Esophagus mucosa (tissue), 1 donor: ENCODE measurements around the gene BANP. TPM values are rescaled to one million over a fixed set of nuclear protein-coding genes. Genes with fewer than 3 reads are reported as not detected.
A peak's percentile ranks its signal among the peaks of the same experiment; 100 is the strongest.
"Not testable (repeated sequence)": the region's sequence is repeated elsewhere in the genome, so short reads cannot be mapped to it uniquely, and the experiment has no call there.

Experiments used
- ATAC-seq: fragments of 200-7000 bp; cut with Tn5 transposase; one replicate; pipeline ENCODE4 v1.9.1; 2020
- total RNA-seq: library from RNA; stranded (reverse); gene quantifications from one replicate; pipeline ENCODE4 v1.2.4, GENCODE V29; 2023
- donor health status: DM: yes; HTN: yes; CAD: no.

The BANP gene
- total RNA-seq, 1 donor from 2014 or later, result 9.6 TPM

GRCh38 chr16:88067530-88068411 lies 116.5 kb downstream of the BANP start:
- peak; percentile 13 for ATAC-seq

GRCh38 chr16:88068476-88069396 lies 117.5 kb downstream of the BANP start:
- no peak for ATAC-seq

GRCh38 chr16:88069397-88070168 lies 118.3 kb downstream of the BANP start:
- ATAC-seq, result peak; percentile 55

GRCh38 chr16:88070341-88070740 lies 119.1 kb downstream of the BANP start:
- no peak for ATAC-seq

- no peak for ATAC-seq
Measured at GRCh38 chr16:88070989-88071625, 119.9 kb downstream of the BANP start.

GRCh38 chr16:88071908-88072307 lies 120.7 kb downstream of the BANP start:
- no peak for ATAC-seq

GRCh38 chr16:88072571-88073001 lies 121.4 kb downstream of the BANP start:
- ATAC-seq, result no peak

- no peak for ATAC-seq
Measured at GRCh38 chr16:88073201-88073721, 122.0 kb downstream of the BANP start.

- ATAC-seq, result no peak
Measured at GRCh38 chr16:88074041-88074440, 122.8 kb downstream of the BANP start.

- ATAC-seq, result no peak
Measured at GRCh38 chr16:88076211-88076931, 125.1 kb downstream of the BANP start.

- not testable (repeated sequence) for ATAC-seq
Measured at GRCh38 chr16:88076932-88077320, 125.7 kb downstream of the BANP start.

- ATAC-seq, result no peak
Measured at GRCh38 chr16:88077328-88078108, 126.3 kb downstream of the BANP start.

GRCh38 chr16:88078111-88078775 lies 127.0 kb downstream of the BANP start:
- ATAC-seq, result no peak

GRCh38 chr16:88083582-88083981 lies 132.3 kb downstream of the BANP start:
- no peak for ATAC-seq

- no peak for ATAC-seq
Measured at GRCh38 chr16:88084881-88085280, 133.6 kb downstream of the BANP start.

- no peak for ATAC-seq
Measured at GRCh38 chr16:88086571-88087516, 135.6 kb downstream of the BANP start.

GRCh38 chr16:88087517-88087877 lies 136.3 kb downstream of the BANP start:
- no peak for ATAC-seq

GRCh38 chr16:88088161-88088581 lies 136.9 kb downstream of the BANP start:
- no peak for ATAC-seq
